HG03439 (cell line): ENCODE measurements around the gene CCDC80.
A peak's percentile ranks its signal among the peaks of the same experiment; 100 is the strongest.
"Not testable (repeated sequence)": the region's sequence is repeated elsewhere in the genome, so short reads cannot be mapped to it uniquely, and the experiment has no call there.

Experiments
- ATAC-seq: cut with Tn5 transposase; IDR thresholded peaks from one replicate; pipeline ENCODE4 v1.9.1; 2021; ENCODE audit warnings: mild to moderate bottlenecking, moderate library complexity; ENCODE audit not compliant: unreplicated experiment

Gene CCDC80

DNA sequence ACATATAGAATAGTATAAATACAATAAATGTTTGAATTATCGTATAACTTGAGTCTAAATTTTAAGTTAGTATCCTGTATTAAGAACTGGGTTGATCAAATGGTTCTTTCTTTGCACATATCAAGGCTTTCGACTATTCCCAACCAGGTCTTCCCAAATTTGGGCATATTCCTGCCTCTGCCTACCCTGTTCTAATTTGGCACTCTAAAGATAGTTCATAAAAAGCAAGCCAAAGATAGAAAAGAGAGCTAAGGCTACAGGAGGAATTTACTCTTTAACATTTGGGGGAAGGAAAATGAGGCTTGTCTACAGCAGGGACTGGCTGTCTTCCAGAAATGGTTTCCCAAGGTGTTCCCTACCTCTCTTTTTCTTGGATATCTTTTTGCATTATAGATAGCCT, 43.0 kb downstream of the CCDC80 start:
- ATAC-seq = no peak

DNA sequence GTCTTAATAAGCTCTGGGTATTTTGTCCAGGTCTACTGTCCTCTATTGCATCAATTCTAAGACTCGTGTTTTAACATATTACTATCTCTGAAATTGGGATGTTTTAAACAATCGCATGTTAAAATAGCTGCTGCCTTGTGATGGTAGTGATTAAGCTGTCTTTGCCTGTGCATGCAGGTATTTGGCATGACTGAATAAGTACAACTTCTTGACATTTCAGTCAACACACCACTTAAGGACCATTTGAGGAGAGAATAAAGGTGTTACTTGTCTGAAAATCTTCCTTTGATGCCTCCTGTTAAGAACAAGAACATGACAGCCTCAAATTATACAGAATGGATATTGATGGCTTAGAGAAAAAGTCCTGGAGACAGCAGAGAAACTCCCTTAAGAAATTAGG, 46.1 kb downstream of the CCDC80 start:
- ATAC-seq = no peak

DNA sequence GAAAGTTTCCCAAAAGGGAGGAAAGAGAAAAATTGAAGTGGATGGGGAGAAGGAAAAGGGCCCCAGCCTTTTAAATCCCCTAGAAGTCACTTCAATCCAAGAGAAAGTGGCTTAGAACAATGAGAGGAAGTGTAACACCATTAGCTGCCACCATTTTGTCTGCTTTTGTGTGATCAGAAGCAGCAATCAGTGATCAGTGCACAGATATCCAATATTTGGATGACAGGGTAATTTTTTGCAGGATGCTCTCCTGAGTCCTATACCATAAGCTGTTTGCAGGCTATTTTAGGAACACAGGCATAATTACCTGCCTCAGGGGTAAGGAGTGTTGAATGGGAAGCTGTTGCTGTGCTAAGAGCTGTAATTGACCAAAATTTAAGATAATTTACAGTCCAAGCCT, 47.7 kb downstream of the CCDC80 start:
- no peak for ATAC-seq

DNA sequence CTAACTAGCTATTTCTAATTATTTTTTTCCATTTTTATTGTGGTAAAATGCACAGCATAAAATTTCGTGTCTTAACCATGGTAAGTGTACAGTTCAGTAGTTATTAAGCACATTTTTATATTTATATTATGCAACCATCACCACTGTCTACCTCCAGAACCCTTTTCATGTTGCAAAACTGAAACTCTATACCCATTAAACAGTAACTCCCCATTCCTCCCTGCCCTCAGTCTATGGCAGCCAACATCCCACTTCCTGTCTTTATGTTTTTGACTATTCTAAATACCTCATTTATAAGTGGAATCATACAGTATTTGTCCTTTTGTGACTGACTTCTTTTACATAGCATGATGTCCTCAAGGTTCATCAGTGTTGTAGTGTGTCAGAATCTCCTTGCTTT, 53.6 kb downstream of the CCDC80 start:
- no peak for ATAC-seq

- ATAC-seq = no peak
These were observed 55.2 kb downstream of the CCDC80 start for GRCh38 chr3:112585782-112586181.

DNA sequence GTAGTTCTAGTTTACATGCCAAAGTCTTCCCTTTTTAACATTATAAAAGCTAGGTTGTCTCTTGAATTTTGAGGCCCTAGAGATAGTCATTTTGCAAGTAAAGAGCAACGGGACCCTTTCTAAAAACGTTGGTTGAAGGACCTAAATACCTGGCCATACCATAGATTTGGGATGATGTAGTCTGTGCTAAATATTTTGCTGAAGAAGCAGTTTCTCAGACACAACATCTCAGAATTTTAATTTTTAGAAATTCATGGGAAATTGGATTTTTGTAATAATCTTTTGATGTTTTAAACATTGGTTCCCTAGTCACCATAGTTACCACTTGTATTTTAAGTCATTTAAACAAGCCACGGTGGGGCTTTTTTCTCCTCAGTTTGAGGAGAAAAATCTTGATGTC, 57.8 kb downstream of the CCDC80 start:
- ATAC-seq = no peak

- ATAC-seq = no peak
These were observed 58.6 kb downstream of the CCDC80 start for GRCh38 chr3:112582244-112582874.

DNA sequence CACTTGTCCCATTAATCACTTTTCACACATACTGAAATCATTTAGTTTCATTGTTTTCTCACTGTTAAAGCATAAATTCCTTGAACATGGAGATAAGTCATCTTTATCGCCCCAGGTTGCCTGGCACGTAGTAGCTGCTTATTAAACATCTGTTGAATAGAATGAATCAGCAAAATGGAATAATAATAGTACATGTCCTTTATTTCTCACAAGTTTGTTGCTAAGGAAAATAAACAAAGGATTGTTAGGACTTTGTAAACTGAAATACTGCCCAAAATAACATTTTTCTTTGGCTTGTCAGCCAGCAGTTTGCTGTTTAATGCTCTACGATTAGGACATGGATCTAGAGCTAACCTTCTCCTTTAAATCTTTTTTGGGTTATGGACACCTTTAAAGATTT, 61.2 kb downstream of the CCDC80 start:
- no peak for ATAC-seq

GRCh38 chr3:112579232-112579631, 61.7 kb downstream of the CCDC80 start:
- no peak for ATAC-seq

GRCh38 chr3:112572701-112573100, 68.2 kb downstream of the CCDC80 start:
- ATAC-seq = no peak

GRCh38 chr3:112569265-112569664, 71.7 kb downstream of the CCDC80 start:
- no peak for ATAC-seq

DNA sequence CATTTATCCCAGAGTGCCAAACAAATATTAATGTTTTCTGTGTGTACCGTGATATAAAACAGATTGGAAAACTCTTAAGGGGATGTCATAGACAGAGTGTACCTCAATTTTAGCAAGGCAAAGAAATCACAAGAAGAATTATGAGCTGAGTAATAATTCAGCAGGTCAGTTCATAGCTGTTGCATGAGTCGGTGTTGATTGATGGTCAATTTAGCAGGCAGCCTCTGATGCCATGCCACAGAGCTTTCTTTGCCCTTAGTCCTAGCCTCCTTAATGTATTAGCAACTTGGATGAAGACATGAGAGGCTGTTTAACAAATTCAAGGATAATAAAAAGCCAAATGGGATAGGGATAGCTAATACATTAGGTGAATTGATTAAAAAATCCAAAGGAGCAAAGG, 72.3 kb downstream of the CCDC80 start:
- no peak for ATAC-seq

GRCh38 chr3:112564940-112565305, 76.0 kb downstream of the CCDC80 start:
- ATAC-seq = no peak

- not testable (repeated sequence) for ATAC-seq
These were observed 76.5 kb downstream of the CCDC80 start for GRCh38 chr3:112564247-112564939.

DNA sequence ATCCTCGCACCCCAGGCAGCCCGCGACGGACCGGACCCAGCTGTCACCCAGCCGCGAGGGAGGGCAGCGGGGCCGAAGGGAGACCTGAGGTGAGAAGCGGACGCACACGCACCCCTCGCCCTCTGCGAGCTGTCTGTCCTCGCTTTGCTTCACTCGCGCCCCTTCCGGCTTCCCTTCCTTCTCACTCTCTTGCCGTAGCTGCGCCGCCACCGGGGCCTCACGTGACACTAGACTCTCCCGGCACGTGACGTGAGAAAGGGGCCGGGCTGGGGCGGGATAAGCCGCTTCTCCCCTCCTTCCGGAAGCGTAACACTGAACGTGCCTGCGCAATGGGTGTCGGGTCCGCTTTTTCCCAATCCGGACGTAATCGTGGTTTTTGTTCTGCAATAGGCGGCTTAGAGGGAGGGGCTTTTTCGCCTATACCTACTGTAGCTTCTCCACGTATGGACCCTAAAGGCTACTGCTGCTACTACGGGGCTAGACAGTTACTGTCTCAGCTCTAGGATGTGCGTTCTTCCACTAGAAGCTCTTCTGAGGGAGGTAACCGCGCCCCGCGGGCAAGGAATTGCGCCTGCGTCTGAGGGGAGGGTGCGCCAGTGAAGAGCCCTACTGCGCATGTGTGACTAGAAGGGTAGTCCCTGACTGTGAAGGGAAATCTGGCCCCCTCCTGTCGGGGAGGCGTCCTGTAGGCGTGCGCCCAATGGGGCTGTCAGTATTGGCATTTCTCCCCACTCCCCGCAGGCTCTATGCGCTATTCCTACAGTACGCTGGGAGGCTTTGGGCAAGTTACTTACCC, 79.0 kb downstream of the CCDC80 start, which contains the start of the genes ATG3 and SLC35A5:
TSS of gene ATG3 (minus strand) at position 229 of the 796 bp plus-strand sequence. CDS start 434 bp downstream, outside the sequence.
TSS of gene SLC35A5 (plus strand) at position 312 of the 796 bp plus-strand sequence. CDS start 1,359 bp downstream, outside the sequence.
- peak; percentile 83 for ATAC-seq

GRCh38 chr3:112561484-112561733, 79.5 kb downstream of the CCDC80 start:
- peak; percentile 55 for ATAC-seq

DNA sequence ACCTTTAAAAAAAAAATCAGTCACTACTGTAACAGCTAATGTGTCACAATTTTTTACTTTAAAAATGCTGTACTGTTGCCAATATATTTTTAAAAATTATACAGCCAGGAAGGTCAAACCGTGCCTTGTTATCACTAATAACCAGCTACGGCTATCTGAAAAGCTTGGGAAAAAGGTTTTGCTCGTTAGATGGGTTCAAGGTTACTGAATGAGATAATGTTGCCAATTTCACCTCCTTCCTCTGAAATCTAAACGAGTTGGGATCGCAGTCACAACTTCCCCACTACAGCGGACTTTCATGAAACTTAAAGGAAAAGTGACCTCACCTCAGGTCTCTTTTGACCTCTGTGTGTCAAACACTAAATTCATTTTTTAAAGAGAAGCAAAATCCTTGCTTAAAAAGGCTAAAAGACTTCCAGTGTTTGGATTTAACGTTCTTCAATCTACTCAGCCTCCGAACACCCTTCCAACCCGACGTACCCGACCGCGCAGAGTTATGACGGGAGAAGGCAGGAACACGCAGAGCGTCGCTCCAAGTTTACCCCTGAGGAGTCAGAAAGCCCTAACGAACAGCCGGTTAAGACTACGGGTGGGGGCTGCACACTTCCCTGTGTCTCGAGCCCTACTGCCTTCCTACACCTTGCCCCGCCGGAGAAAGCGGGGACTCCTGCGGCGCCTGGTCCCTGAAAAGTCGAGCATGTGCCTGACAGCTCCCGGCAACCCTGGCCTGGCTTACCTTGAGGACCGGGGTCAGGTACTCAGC, 80.0 kb downstream of the CCDC80 start:
- peak; percentile 24 for ATAC-seq

- ATAC-seq = no peak
These were observed 80.6 kb downstream of the CCDC80 start for GRCh38 chr3:112560307-112560706.

DNA sequence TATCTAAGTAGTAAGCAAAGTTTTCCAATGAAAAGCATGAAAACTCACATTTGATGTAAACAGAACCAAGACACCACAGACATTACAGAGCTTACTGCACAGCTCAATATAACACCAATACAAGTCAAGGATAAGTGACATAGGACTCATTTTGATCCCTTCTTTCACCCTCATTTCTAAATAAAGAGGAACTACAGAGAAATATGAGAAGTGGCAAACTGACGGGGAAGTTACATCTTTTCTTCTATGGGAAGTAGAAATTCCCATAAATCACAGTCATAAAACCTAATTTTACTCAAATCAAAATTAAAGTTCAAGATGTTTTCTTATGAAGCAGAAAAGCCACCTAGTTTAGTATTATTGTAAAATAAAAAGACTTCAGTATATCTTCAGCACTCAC, 83.0 kb downstream of the CCDC80 start:
- ATAC-seq = no peak

- no peak for ATAC-seq
These were observed 85.3 kb downstream of the CCDC80 start for GRCh38 chr3:112555535-112556170.

DNA sequence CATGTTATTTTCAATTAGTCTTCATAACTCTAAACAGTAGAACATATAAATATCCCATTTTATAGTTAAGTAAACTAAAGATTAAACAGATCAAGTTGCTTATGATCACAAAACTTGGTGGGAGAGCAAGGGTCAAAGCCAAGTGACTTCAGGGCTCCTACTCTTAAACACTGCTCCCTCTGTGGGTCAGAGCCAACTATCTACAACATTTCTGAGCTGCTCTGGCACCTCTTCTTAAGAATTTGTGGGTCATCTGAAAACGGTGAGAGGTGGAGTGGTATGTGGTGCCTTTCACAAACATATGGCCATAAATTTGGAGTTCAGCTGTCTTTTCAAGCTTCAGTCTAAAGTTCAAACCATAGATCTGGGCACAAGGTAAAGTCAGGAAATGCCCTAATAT, 90.1 kb downstream of the CCDC80 start:
- ATAC-seq = no peak
